AG04449 (cell line): Measurements from ENCODE around the gene BASP1.

Source experiments
- CTCF ChIA-PET: fragments of 350-600 bp; formaldehyde crosslinking; extraction: SDS; loops from one replicate; lab custom pipeline; 2021; ENCODE audit warnings: antibody characterized with exemption; lab: Yijun Ruan, JAX
- POLR2A ChIA-PET: fragments of 400-600, 350-600 bp; formaldehyde crosslinking; extraction: SDS; loops from one replicate; lab custom pipeline; 2020; ENCODE audit warnings: antibody characterized with exemption, inconsistent platforms; lab: Yijun Ruan, JAX
- DNase-seq: peaks from one replicate; pipeline ENCODE4 v3.0.0-alpha.2; 2010; ENCODE audit warnings: low read depth, low spot score
- H3K4me3 ChIP-seq: 2 replicates; pipeline ENCODE4 v1.5.1; 2011; ENCODE audit warnings: low read depth, mild to moderate bottlenecking, control low read depth, low read length
- TF ChIP-seq, protein P1 (sequence below): IDR thresholded peaks from one replicate; pipeline ENCODE4 v1.5.1; 2011; ENCODE audit warnings: mild to moderate bottlenecking, moderate library complexity, low read length, control low read depth, inconsistent platforms; ENCODE audit not compliant: insufficient read depth; ENCODE audit errors: missing control alignments

Gene BASP1

DNA sequence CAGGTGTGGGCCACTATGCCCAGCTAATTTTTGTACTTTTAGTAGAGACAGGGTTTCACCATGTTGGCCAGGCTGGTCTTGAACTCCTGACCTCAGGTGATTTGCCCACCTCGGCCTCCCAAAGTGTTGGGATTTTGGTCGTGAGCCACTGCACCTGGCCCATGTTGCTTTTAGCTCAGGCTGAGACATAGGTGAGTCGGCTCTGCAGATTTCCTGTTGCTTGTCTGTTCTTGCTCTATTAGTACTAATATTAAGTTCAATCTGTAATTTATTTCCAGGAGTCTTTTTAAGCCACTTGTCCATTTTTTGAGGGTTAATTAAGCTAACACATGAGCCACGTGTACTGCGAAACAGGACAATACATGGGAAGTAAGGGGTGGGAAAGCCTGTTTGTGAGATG, 21.4 kb upstream of the BASP1 start:
- no peak overlapping the region for H3K4me3 ChIP-seq
- TF ChIP-seq, protein P1, sequence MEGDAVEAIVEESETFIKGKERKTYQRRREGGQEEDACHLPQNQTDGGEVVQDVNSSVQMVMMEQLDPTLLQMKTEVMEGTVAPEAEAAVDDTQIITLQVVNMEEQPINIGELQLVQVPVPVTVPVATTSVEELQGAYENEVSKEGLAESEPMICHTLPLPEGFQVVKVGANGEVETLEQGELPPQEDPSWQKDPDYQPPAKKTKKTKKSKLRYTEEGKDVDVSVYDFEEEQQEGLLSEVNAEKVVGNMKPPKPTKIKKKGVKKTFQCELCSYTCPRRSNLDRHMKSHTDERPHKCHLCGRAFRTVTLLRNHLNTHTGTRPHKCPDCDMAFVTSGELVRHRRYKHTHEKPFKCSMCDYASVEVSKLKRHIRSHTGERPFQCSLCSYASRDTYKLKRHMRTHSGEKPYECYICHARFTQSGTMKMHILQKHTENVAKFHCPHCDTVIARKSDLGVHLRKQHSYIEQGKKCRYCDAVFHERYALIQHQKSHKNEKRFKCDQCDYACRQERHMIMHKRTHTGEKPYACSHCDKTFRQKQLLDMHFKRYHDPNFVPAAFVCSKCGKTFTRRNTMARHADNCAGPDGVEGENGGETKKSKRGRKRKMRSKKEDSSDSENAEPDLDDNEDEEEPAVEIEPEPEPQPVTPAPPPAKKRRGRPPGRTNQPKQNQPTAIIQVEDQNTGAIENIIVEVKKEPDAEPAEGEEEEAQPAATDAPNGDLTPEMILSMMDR = no peak
- POLR2A ChIA-PET = no interaction called here
- CTCF ChIA-PET = interaction anchor here (1.2 to 3.3 kb wide), 6 partner anchors 7 to 505 kb away, joined by 3 to 18 read pairs (median 7); no protein-coding TSS in a partner anchor
- DNase-seq = no peak

GRCh38 chr5:17196697-17197096, 20.7 kb upstream of the BASP1 start:
- ChIA-PET CTCF (interaction anchor here (1.2 to 2.7 kb wide), 4 partner anchors 64 to 506 kb away, joined by 3 to 7 read pairs (median 7); no protein-coding TSS in a partner anchor), POLR2A (no interaction called here)
- TF ChIP-seq, protein P1 = no peak
- DNase-seq = no peak
- no peak overlapping the region for H3K4me3 ChIP-seq

DNA sequence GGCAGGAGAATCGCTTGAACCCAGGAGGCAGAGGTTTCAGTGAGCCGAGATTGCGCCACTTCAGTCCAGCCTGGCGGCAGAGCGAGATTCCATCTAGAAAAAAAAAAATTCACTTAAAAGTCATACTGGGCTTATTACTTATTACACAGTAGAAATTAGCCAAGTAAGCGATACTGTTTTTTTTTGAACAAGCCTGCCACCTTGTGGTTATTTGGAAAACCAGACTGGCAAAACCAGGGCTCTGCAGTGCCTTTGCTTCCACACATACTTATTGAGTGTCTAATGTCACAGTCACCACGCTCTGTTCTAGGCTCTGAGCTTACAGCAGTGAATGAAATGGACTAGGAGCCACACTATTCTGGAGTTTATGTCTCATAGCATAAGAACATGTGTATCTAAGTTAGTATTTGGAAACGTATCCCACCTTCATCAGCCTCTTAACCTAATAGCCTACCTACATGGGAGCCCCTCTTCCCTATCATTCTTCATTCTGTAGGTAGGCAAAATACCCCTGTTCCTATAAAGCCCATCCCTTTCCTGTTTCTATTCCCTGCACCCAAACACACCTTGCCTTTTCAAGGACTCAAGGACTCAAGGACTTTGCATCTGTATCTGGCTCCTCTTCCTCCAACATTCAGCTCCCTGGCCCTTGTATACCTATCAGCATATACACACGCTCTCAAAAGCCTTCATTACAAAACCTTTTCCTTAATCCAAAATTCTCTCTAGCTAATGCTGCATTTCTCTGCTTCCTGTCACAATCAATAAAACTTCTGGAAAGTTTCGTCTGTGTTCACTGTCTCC, 13.9 kb upstream of the BASP1 start:
- CTCF ChIA-PET = interaction anchor here (0.6 to 5.1 kb wide), 28 partner anchors 9 to 1112 kb away, joined by 3 to 54 read pairs (median 4); partner anchors contain the start of gene MYO10
- POLR2A ChIA-PET = no interaction called here
- TF ChIP-seq, protein P1 = peak; percentile 58
- H3K4me3 ChIP-seq = no peak overlapping the region
- no peak for DNase-seq

DNA sequence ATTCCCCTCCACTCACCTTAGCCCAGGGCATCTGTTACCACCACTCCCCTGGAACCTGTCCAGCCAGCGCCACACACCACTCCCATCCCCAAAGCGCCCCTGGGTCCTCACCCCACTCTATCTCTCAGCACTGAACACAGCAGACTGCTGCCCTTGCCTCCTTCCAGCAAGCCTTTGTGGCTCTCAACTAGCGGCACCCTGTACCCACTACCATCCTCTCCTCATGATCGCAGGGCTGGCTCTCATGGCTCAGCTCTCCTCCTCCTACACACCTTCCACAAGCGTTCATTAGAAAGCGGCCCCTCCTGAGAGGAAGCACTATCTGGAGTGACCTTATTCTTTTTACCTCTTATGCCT, 13.3 kb upstream of the BASP1 start:
- ChIA-PET POLR2A (no interaction called here), CTCF (interaction anchor here (0.6 to 5.1 kb wide), 26 partner anchors 10 to 1111 kb away, joined by 3 to 54 read pairs (median 5); partner anchors contain the start of gene MYO10)
- H3K4me3 ChIP-seq = no peak overlapping the region
- DNase-seq = no peak
- TF ChIP-seq, protein P1 = no peak

GRCh38 chr5:17206021-17206420, 11.4 kb upstream of the BASP1 start:
- no peak for DNase-seq
- TF ChIP-seq, protein P1 = no peak
- CTCF ChIA-PET = interaction anchor here (1.4 kb wide), 1 partner anchor 11 kb away, joined by 5 read pairs; no protein-coding TSS in a partner anchor
- H3K4me3 ChIP-seq = no peak overlapping the region
- POLR2A ChIA-PET = no interaction called here

DNA sequence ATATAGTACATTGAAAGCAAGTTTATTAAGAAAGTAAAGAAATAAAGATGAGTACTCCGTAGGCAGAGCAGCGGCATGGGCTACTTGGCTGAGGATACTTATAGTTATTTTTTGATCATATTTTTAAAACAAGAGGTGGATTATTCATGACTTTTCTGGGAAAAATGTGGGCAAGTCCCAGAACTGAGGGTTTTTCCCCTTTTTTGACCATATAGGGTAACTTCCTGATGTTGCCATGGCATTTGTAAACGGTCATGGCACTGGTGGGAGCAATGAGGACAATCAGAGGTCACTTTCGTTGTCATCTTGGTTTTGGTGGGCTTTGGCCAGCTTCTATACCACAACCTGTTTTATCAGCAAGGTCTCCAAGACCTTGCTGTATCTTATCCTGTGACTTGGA, 5.2 kb upstream of the BASP1 start:
- TF ChIP-seq, protein P1 = no peak
- POLR2A ChIA-PET = no interaction called here
- H3K4me3 ChIP-seq = no peak overlapping the region
- CTCF ChIA-PET = interaction anchor here (0.7 to 2.1 kb wide), 2 partner anchors 1100 to 1103 kb away, joined by 3 to 8 read pairs; no protein-coding TSS in a partner anchor
- no peak for DNase-seq
